SU-DHL-6 (cell line): ENCODE results near the gene NUDT2.

Experiments
- H2AFZ ChIP-seq: fragments of 200-600 bp; sonication (generic); 2 replicates; pipeline ENCODE4 v1.6.1; 2014; ENCODE audit warnings: low read depth, mild to moderate bottlenecking, moderate library complexity, mixed read lengths, antibody characterized with exemption, low read length; ENCODE audit not compliant: severe bottlenecking
- H3F3A ChIP-seq: fragments of 200-600 bp; shearing (Covaris generic); 2 replicates; pipeline ENCODE4 v1.6.0; 2016; ENCODE audit warnings: antibody characterized with exemption, mild to moderate bottlenecking; ENCODE audit not compliant: insufficient read depth
- H3K27ac ChIP-seq: fragments of 200-600 bp; sonication (generic); 2 replicates; pipeline ENCODE4 v1.5.1; 2016; ENCODE audit warnings: low read depth, mild to moderate bottlenecking, low read length, moderate library complexity, mixed read lengths
- H3K27me3 ChIP-seq: fragments of 200-600 bp; sonication (generic), shearing (Covaris generic); 2 replicates; pipeline ENCODE4 v1.6.0; 2014; ENCODE audit warnings: mild to moderate bottlenecking, low read length
- H3K36me3 ChIP-seq: fragments of 200-600 bp; sonication (generic); 2 replicates; pipeline ENCODE4 v1.6.1; 2014; ENCODE audit warnings: mild to moderate bottlenecking, low read length, mixed read lengths
- H3K4me2 ChIP-seq: fragments of 300-600, 200-600 bp; shearing (Covaris generic), sonication (generic); 2 replicates; pipeline ENCODE4 v1.6.0; 2014; ENCODE audit warnings: low read length, low read depth, mild to moderate bottlenecking; ENCODE audit not compliant: poor library complexity, severe bottlenecking
- H3K4me3 ChIP-seq: fragments of 200-600 bp; sonication (generic); 2 replicates; pipeline ENCODE4 v1.5.1; 2014; ENCODE audit warnings: antibody characterized with exemption, low read length, mild to moderate bottlenecking, mixed read lengths; ENCODE audit not compliant: insufficient read depth, poor library complexity, severe bottlenecking
- H3K79me2 ChIP-seq: fragments of 200-600 bp; sonication (generic); 2 replicates; pipeline ENCODE4 v1.6.1; 2014; ENCODE audit warnings: mild to moderate bottlenecking, low read length, moderate library complexity; ENCODE audit not compliant: insufficient read depth
- H3K9ac ChIP-seq: fragments of 200-600 bp; sonication (generic); 2 replicates; pipeline ENCODE4 v1.7.0; 2014; ENCODE audit warnings: mild to moderate bottlenecking, low read length
- H3K9me2 ChIP-seq: fragments of 200-600 bp; sonication (generic); replicated peaks from 2 replicates; pipeline ENCODE4 v1.6.1; 2014; ENCODE audit warnings: low read length; ENCODE audit not compliant: insufficient read depth
- H3K9me3 ChIP-seq: fragments of 200-600 bp; sonication (generic); 2 replicates; pipeline ENCODE4 v1.6.1; 2014; ENCODE audit warnings: low read length, mixed read lengths; ENCODE audit not compliant: insufficient read depth
- H4K20me1 ChIP-seq: fragments of 200-600 bp; sonication (generic); 2 replicates; pipeline ENCODE4 v1.6.1; 2014; ENCODE audit warnings: low read depth, mild to moderate bottlenecking, antibody characterized with exemption, low read length, moderate library complexity, mixed read lengths
- EZH2phosphoT487 ChIP-seq: fragments of 200-600 bp; sonication (generic), shearing (Covaris generic); conservative IDR thresholded peaks from 2 replicates; pipeline ENCODE4 v1.6.1; 2018; ENCODE audit warnings: mild to moderate bottlenecking, antibody characterized with exemption, low read length, moderate library complexity, mixed read lengths
- TF ChIP-seq, protein P1 (sequence below): fragments of 200-600 bp; sonication (generic); IDR thresholded peaks from one replicate; pipeline ENCODE4 v1.5.1; 2017; ENCODE audit warnings: antibody characterized with exemption, mild to moderate bottlenecking, low read length, moderate library complexity; ENCODE audit not compliant: insufficient read depth, poor library complexity, severe bottlenecking

NUDT2 gene

DNA sequence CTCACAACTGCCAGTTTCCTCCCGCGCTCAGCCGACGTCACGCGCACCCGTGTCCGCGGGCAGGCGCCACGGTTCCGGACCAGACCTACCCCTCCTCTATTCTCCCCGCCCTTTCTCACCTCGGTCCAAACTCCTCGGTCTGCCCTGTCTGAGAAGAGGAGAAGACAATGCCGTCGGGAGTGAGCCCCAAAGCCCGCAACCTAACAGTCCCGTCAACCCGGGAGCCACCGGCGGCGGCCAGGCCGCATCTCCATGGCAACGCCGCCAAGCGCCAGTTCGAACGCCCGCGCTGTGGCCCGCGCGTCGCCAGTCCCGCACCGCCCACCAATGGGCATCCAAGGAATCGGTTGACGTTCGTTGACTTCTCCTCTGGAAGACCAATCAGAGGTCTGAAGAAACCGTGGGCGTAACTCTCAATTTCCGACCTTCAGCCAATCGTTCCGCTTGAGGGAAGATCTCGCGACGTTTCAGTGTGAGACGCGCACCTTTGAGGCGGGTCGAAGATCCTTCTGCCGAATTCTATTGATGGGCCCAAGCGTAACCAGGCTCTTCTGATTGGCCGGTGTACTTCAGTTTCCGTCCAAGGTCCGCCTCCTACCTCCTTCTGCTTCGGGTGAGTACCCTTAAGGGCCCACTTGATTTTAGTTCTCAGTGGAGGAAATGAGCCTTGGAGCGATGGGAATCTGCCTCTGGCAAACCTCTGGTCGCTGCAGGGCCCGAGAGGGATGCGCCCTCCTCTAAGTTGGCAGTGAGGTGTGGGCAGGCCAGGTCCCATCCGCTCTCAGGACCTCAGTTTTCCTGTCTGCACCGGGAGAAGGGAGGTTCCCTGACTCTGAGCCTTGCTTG, at the start of gene NUDT2, which contains the start of gene KIF24:
Gene NUDT2 (plus strand): TSS at position 583 of the 846 bp plus-strand sequence. CDS start 9,471 bp downstream, outside the sequence.
Gene KIF24 (minus strand): TSS at position 282 of the 846 bp plus-strand sequence. CDS start 17,922 bp downstream, outside the sequence.
- Histone ChIP-seq H3K36me3 (no peaks in the 10 kb centered on the region), H4K20me1 (no peaks in the 10 kb centered on the region), H2AFZ (peak within 1 kb of the TSS; percentile 86), H3K9ac (peak within 1 kb of the TSS; percentile 95), H3K79me2 (peaks cover 49% of the 10 kb centered on the region), H3K27me3 (no peaks in the 10 kb centered on the region), H3K4me3 (peak within 1 kb of the TSS; percentile 85), H3K9me3 (no peaks in the 10 kb centered on the region), H3K27ac (peak within 1 kb of the TSS; percentile 70), H3K9me2 (no peaks in the 10 kb centered on the region), H3K4me2 (peak within 1 kb of the TSS; percentile 87), H3F3A (peaks cover 17% of the 10 kb centered on the region)
- TF ChIP-seq, protein P1, sequence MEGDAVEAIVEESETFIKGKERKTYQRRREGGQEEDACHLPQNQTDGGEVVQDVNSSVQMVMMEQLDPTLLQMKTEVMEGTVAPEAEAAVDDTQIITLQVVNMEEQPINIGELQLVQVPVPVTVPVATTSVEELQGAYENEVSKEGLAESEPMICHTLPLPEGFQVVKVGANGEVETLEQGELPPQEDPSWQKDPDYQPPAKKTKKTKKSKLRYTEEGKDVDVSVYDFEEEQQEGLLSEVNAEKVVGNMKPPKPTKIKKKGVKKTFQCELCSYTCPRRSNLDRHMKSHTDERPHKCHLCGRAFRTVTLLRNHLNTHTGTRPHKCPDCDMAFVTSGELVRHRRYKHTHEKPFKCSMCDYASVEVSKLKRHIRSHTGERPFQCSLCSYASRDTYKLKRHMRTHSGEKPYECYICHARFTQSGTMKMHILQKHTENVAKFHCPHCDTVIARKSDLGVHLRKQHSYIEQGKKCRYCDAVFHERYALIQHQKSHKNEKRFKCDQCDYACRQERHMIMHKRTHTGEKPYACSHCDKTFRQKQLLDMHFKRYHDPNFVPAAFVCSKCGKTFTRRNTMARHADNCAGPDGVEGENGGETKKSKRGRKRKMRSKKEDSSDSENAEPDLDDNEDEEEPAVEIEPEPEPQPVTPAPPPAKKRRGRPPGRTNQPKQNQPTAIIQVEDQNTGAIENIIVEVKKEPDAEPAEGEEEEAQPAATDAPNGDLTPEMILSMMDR: no peak
- TF ChIP-seq EZH2phosphoT487: no peak

DNA sequence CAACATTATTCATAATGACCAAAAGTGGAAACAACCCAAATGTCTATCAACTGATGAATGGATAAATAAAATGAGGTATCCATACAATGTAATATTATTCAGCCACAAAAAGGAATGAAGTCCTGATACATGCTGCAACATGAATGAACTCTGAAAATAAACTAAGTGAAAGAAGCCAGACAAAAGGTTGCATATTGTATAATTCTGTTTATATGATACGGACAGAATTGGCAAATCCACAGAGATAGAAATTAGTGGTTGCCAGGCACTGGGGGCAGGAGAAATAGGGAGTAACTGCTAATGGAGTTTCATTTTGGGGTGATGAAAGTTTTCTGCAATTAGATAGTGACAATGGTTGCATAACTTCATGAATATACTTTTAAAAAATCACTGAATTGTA, 47.3 kb upstream of the NUDT2 start:
- no peak overlapping the region for H3K4me2 ChIP-seq
- H4K20me1 ChIP-seq: no peaks in the 10 kb centered on the region
- peaks cover 10% of the 10 kb centered on the region; the same call in 1 of the 2 replicates for H3K36me3 ChIP-seq
- H3K27me3 ChIP-seq: no peaks in the 10 kb centered on the region
- no peak overlapping the region for H3K9ac ChIP-seq
- no peaks in the 10 kb centered on the region for H3K9me3 ChIP-seq
- H3K9me2 ChIP-seq: no peaks in the 10 kb centered on the region
- H2AFZ ChIP-seq: no peak overlapping the region
- H3K27ac ChIP-seq: no peak overlapping the region
- no peak for TF ChIP-seq EZH2phosphoT487
- TF ChIP-seq, protein P1: no peak
- no peak overlapping the region for H3K4me3 ChIP-seq
- no peaks in the 10 kb centered on the region for H3K79me2 ChIP-seq
- no peaks in the 10 kb centered on the region for H3F3A ChIP-seq

DNA sequence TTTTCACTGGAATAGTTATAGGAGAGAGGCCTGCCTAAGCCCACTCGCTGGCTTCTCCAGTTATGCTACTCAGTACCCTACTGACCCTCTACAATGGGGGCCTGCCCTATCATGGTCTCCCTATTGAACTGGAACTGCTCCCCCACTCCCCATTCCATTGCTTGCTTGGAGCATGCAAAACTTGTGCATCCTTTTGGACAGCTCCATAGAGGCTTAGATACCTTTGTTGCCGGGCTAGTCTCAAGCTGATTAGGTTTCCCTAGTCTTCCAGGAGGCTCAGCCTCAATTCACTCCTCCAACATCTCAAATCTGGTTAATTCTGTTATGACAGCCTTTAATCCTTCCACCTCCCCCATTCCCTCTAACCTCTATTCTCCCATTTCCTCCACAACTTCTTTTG, 40.2 kb upstream of the NUDT2 start:
- no peaks in the 10 kb centered on the region for H4K20me1 ChIP-seq
- no peak overlapping the region for H3K27ac ChIP-seq
- H3K36me3 ChIP-seq: peaks cover 12% of the 10 kb centered on the region
- no peaks in the 10 kb centered on the region for H3K79me2 ChIP-seq
- no peaks in the 10 kb centered on the region for H3K9me2 ChIP-seq
- no peak overlapping the region for H3K4me3 ChIP-seq
- H3K4me2 ChIP-seq: no peak overlapping the region
- no peaks in the 10 kb centered on the region for H3K27me3 ChIP-seq
- no peaks in the 10 kb centered on the region for H3K9me3 ChIP-seq
- H2AFZ ChIP-seq: no peak overlapping the region
- H3F3A ChIP-seq: no peaks in the 10 kb centered on the region
- TF ChIP-seq, protein P1: no peak
- no peak for TF ChIP-seq EZH2phosphoT487
- H3K9ac ChIP-seq: no peak overlapping the region
